Stimulated activated CD4-positive, alpha-beta T cell treated with anti-CD3 and anti-CD28 coated beads, Interleukin-15, amount 100 ng/mL, for 24 hours (primary cell): Measurements from ENCODE around the gene SMIM17.
A peak's percentile ranks its signal among the peaks of the same experiment; 100 is the strongest.
"Not testable (repeated sequence)": the region's sequence is repeated elsewhere in the genome, so short reads cannot be mapped to it uniquely, and the experiment has no call there.

Source experiments
- DNase-seq: peaks from one replicate; pipeline ENCODE4 v3.0.0-alpha.2; 2020

SMIM17 gene

GRCh38 chr19:56661248-56661647 is 18.3 kb downstream of the SMIM17 start:
- DNase-seq, result no peak

- DNase-seq, result no peak
These were observed 21.1 kb downstream of the SMIM17 start for GRCh38 chr19:56663931-56664500.

- no peak for DNase-seq
These were observed 21.6 kb downstream of the SMIM17 start for GRCh38 chr19:56664511-56664910.

- no peak for DNase-seq
These were observed 24.4 kb downstream of the SMIM17 start for GRCh38 chr19:56667311-56667870.

GRCh38 chr19:56668676-56669075 is 25.7 kb downstream of the SMIM17 start:
- no peak for DNase-seq

GRCh38 chr19:56670401-56670960 is 27.5 kb downstream of the SMIM17 start:
- DNase-seq, result no peak

- DNase-seq, result no peak
These were observed 28.1 kb downstream of the SMIM17 start for GRCh38 chr19:56670961-56671612.

- peak; percentile 90 for DNase-seq
These were observed 28.6 kb downstream of the SMIM17 start, which contains the start of gene ZNF835 for GRCh38 chr19:56671613-56671994. Gene ZNF835 (minus strand): TSS chr19:56671757. CDS start chr19:56665198, 6,559 bp downstream.

GRCh38 chr19:56672610-56673009 is 29.7 kb downstream of the SMIM17 start:
- not testable (repeated sequence) for DNase-seq

- DNase-seq, result no peak
These were observed 35.2 kb downstream of the SMIM17 start for GRCh38 chr19:56678205-56678604.

- no peak for DNase-seq
These were observed 38.7 kb downstream of the SMIM17 start for GRCh38 chr19:56681702-56682101.

GRCh38 chr19:56683116-56683515 is 40.2 kb downstream of the SMIM17 start:
- no peak for DNase-seq

GRCh38 chr19:56687031-56687430 is 44.1 kb downstream of the SMIM17 start:
- DNase-seq, result no peak

GRCh38 chr19:56689198-56689597 is 46.2 kb downstream of the SMIM17 start:
- no peak for DNase-seq

- DNase-seq, result no peak
These were observed 47.7 kb downstream of the SMIM17 start for GRCh38 chr19:56690670-56691069.

- no peak for DNase-seq
These were observed 49.4 kb downstream of the SMIM17 start for GRCh38 chr19:56692206-56692895.

- DNase-seq, result no peak
These were observed 56.6 kb downstream of the SMIM17 start for GRCh38 chr19:56699552-56699951.

- no peak for DNase-seq
These were observed 58.9 kb downstream of the SMIM17 start for GRCh38 chr19:56701895-56702294.

GRCh38 chr19:56705939-56706338 is 63.0 kb downstream of the SMIM17 start:
- DNase-seq, result no peak
